Nephron (organoid): ENCODE measurements around the gene AP3B1.

Experiments used
- H3K27ac Mint-ChIP-seq, 3 experiments: 2 replicates each; pipeline ENCODE4 v1.8.0; 2020; ENCODE audit warnings: mixed read lengths in 3 of 3, mild to moderate bottlenecking in 2 of 3, moderate library complexity in 1 of 3
- H3K27me3 Mint-ChIP-seq: 2 replicates; pipeline ENCODE4 v1.8.0; 2021; ENCODE audit warnings: low read depth, mild to moderate bottlenecking, moderate library complexity, mixed read lengths
- H3K36me3 Mint-ChIP-seq: 2 replicates; pipeline ENCODE4 v1.8.0; 2020; ENCODE audit warnings: low read depth, mixed read lengths
- H3K4me1 Mint-ChIP-seq: 2 replicates; pipeline ENCODE4 v1.8.0; 2020; ENCODE audit warnings: mixed read lengths
- H3K4me3 Mint-ChIP-seq, 3 experiments: 2 replicates each; pipeline ENCODE4 v1.8.0; 2020; ENCODE audit warnings: mild to moderate bottlenecking in 3 of 3, mixed read lengths in 3 of 3, moderate library complexity in 2 of 3
- H3K9me3 Mint-ChIP-seq: 2 replicates; pipeline ENCODE4 v1.8.0; 2020; ENCODE audit warnings: mixed read lengths
- TF ChIP-seq, protein P1 (sequence below), 3 experiments: fragments of 200-600 bp; sonication (generic); IDR thresholded peaks; one replicate each; pipeline ENCODE4 v1.5.0; 2021; ENCODE audit warnings: antibody characterized with exemption in 3 of 3; ENCODE audit not compliant: unreplicated experiment in 3 of 3

AP3B1 gene

GRCh38 chr5:78221964-78222451 is 72.5 kb downstream of the AP3B1 start:
- Mint-ChIP-seq H3K36me3 (peaks cover 68% of the 10 kb centered on the region), H3K9me3 (peaks cover 31% of the 10 kb centered on the region), H3K4me3 (no peak overlapping the region), H3K27me3 (no peaks in the 10 kb centered on the region), H3K27ac (no peak overlapping the region), H3K4me1 (no peaks in the 10 kb centered on the region)
- TF ChIP-seq, protein P1, sequence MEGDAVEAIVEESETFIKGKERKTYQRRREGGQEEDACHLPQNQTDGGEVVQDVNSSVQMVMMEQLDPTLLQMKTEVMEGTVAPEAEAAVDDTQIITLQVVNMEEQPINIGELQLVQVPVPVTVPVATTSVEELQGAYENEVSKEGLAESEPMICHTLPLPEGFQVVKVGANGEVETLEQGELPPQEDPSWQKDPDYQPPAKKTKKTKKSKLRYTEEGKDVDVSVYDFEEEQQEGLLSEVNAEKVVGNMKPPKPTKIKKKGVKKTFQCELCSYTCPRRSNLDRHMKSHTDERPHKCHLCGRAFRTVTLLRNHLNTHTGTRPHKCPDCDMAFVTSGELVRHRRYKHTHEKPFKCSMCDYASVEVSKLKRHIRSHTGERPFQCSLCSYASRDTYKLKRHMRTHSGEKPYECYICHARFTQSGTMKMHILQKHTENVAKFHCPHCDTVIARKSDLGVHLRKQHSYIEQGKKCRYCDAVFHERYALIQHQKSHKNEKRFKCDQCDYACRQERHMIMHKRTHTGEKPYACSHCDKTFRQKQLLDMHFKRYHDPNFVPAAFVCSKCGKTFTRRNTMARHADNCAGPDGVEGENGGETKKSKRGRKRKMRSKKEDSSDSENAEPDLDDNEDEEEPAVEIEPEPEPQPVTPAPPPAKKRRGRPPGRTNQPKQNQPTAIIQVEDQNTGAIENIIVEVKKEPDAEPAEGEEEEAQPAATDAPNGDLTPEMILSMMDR (IDR thresholded peaks at IDR 0.05; ENCODE audit: unreplicated experiment in 3 of 3), result no peak

DNA sequence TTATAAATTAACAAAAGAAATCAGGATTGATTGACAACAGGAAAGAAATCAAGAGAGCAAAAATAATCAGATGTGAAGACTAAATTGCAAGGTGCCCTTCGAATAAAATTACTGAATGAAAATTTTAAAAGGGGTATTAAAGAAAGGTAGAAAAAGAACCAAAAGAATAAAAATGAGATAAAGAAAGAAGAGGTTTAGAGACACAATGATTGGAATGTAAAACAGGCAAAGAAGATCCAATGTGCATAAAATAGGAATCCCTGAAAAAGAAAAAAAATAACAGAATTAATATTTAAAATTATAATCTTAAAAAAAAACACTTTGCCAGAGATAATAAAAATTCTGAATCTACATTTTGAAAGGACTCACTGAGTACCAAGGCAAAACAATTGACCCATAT is 73.0 kb downstream of the AP3B1 start:
- Mint-ChIP-seq H3K4me3 (no peak overlapping the region), H3K27me3 (no peaks in the 10 kb centered on the region), H3K36me3 (peaks cover 67% of the 10 kb centered on the region), H3K4me1 (no peaks in the 10 kb centered on the region), H3K27ac (no peak overlapping the region), H3K9me3 (peaks cover 31% of the 10 kb centered on the region)
- TF ChIP-seq, protein P1 (IDR thresholded peaks at IDR 0.05; ENCODE audit: unreplicated experiment in 3 of 3), result no peak

DNA sequence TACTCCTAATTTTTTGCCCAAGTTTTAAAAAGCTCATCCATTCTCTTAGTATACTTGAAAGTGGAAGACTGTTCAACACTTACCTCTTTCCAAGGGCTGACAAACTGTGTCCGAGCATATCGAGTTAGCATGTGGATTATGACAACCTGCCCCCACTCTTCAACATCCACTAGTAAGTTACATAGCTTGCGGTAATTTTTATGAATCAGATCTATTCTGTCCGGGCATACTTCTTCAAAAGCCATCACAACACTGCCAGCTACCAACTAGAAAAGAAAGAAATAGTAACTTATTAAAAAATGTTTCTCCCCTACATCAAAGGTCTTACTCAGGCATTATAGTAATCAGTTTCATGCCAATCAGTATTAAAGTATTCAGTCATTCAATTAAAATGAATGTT is 78.5 kb downstream of the AP3B1 start:
- no peaks in the 10 kb centered on the region for H3K4me1 Mint-ChIP-seq

GRCh38 chr5:78215565-78215964 is 78.9 kb downstream of the AP3B1 start:
- peaks cover 27% of the 10 kb centered on the region for H3K36me3 Mint-ChIP-seq
- no peaks in the 10 kb centered on the region for H3K4me1 Mint-ChIP-seq
- H3K27ac Mint-ChIP-seq, result peak overlapping the region; percentile 14 to 69 (median 41)
- no peak overlapping the region for H3K4me3 Mint-ChIP-seq
- H3K27me3 Mint-ChIP-seq, result no peaks in the 10 kb centered on the region
- TF ChIP-seq, protein P1 (IDR thresholded peaks at IDR 0.05; ENCODE audit: unreplicated experiment in 3 of 3), result no peak
- H3K9me3 Mint-ChIP-seq, result peaks cover 6% of the 10 kb centered on the region

More for the DNA sequence above, 78.5 kb downstream of the AP3B1 start:
- TF ChIP-seq, protein P1 (IDR thresholded peaks at IDR 0.05; ENCODE audit: unreplicated experiment in 3 of 3), result no peak
- Mint-ChIP-seq H3K36me3 (peaks cover 31% of the 10 kb centered on the region), H3K9me3 (peaks cover 7% of the 10 kb centered on the region), H3K4me3 (peak overlapping the region in 1 of 3 experiments; percentile 3), H3K27me3 (no peaks in the 10 kb centered on the region), H3K27ac (peak overlapping the region; percentile 14 to 69 (median 41))

DNA sequence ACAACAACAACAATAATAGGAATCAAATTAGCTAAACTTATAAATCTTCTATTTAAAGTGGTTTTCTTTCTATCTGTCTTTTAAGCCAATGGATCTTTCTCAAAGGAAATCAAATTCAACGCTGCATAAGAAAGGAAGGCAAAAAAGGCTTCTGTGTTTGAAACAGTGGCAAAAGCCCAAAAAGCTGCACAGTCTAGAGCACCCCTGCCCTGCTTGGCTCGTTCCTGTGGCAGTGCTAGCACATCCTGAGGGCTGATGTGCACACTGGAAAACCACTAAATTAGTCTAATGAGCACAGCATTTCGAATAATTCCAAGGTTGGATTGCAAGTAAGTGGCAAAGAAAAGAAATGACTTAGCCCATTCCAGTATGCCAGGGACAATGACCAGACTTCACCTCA is 80.7 kb downstream of the AP3B1 start:
- no peaks in the 10 kb centered on the region for H3K9me3 Mint-ChIP-seq
- H3K4me1 Mint-ChIP-seq, result no peaks in the 10 kb centered on the region
- TF ChIP-seq, protein P1 (IDR thresholded peaks at IDR 0.05; ENCODE audit: unreplicated experiment in 3 of 3), result no peak
- no peak overlapping the region for H3K27ac Mint-ChIP-seq
- no peak overlapping the region for H3K4me3 Mint-ChIP-seq
- H3K36me3 Mint-ChIP-seq, result peaks cover 23% of the 10 kb centered on the region
- H3K27me3 Mint-ChIP-seq, result no peaks in the 10 kb centered on the region

DNA sequence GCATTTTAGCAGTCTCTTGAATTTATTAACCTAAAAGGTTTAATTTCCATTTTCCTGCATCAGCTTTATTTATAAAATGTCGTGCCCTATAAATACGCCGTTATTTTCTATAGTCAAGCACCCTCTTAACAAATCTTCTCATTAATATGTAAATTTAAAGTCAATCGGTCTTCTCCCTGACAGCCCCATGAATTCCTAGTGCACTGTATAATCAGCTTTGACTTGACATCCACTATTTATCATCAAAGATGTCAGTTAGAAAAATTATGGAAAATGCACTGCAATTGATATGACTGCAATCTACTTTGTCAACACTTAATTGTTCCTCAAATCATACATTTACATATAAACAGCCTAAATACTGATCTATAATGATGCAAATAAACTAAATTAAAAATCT is 83.4 kb downstream of the AP3B1 start:
- no peak overlapping the region for H3K27ac Mint-ChIP-seq
- peaks cover 28% of the 10 kb centered on the region for H3K36me3 Mint-ChIP-seq
- no peaks in the 10 kb centered on the region for H3K4me1 Mint-ChIP-seq
- no peak overlapping the region for H3K4me3 Mint-ChIP-seq
- TF ChIP-seq, protein P1 (IDR thresholded peaks at IDR 0.05; ENCODE audit: unreplicated experiment in 3 of 3), result no peak
- no peaks in the 10 kb centered on the region for H3K9me3 Mint-ChIP-seq
- no peaks in the 10 kb centered on the region for H3K27me3 Mint-ChIP-seq
